HG02938 (cell line): ENCODE data around the gene ARHGDIA.
A peak's percentile ranks its signal among the peaks of the same experiment; 100 is the strongest.

ENCODE experiments used
- ATAC-seq: cut with Tn5 transposase; IDR thresholded peaks from one replicate; pipeline ENCODE4 v1.9.1; 2021; ENCODE audit warnings: mild to moderate bottlenecking, moderate library complexity; ENCODE audit not compliant: unreplicated experiment

The ARHGDIA gene

DNA sequence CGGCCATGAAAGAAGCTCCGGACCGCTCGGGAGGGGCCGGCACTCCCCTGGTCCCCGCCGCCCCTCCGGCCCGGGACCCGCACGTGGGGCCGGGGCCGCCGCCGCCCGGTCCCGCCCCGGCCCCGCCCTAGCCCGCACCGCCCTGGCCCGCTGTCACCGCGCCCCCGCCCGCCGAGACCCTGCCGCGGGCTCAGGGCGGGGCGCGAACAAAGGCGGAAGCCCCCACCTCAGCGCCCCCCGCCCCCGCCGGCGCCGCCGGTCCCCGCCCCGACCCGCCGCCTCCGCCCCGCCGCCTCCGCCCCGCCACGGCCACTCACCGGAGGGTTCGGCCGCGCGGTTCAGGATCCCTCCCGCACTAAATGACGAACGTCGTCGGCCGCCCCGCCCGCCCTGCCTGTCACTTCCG, at the start of gene ARHGDIA:
ARHGDIA (minus strand) TSS at position 357 of the 406 bp plus-strand sequence. CDS start 1,407 bp downstream, outside the sequence.
- ATAC-seq: peak; percentile 44

DNA sequence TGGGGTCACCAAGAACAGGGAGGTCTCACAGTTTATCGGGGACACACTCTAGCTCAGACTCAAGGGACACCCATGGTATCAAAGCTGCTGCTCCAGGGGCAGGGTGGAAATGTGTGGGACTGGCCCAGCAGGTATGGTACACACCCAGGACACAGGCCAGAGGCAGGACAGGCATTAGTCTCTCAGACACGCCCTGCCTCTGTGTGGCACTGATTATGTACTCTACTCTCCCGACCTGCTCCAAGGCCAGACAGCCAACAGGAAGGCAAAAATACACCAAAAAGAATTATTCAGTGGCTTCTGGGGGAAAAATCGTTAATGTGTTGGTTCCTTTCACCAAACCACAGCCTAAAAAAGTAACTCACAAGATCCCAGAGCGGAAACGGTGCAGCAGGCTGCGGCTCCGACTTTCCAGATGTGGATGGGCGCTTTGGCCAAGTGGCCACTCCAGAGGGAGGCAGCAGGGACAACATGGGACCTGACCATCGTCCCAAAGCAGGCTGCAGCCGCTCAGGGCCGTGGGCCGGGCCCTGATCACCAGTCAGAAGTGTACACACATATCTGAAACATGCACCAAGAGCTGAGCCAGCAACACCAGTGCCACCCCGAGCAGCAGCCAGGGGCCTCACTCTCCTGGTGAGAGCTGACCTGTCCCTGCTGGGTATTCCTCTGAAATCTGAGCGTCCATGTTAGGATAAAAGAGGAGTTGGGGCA, 47.9 kb upstream of the ARHGDIA start:
- ATAC-seq: no peak

DNA sequence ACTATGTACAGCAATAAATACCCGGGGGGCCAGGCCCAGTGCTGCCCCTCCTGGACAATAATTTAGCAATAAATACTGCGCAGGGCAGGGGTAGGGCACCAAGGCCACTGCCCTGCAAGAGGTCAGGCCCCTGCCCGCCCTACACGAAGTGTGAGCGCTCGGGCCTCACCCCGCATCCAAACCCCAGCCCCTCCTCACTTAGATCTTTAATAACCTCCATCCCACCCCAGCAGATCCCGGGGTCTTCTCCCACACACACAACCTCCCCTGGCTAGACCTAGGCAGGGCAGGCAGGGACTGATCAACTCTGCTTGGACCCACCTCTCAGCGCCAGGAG, 47.2 kb upstream of the ARHGDIA start:
- peak; percentile 7 for ATAC-seq

DNA sequence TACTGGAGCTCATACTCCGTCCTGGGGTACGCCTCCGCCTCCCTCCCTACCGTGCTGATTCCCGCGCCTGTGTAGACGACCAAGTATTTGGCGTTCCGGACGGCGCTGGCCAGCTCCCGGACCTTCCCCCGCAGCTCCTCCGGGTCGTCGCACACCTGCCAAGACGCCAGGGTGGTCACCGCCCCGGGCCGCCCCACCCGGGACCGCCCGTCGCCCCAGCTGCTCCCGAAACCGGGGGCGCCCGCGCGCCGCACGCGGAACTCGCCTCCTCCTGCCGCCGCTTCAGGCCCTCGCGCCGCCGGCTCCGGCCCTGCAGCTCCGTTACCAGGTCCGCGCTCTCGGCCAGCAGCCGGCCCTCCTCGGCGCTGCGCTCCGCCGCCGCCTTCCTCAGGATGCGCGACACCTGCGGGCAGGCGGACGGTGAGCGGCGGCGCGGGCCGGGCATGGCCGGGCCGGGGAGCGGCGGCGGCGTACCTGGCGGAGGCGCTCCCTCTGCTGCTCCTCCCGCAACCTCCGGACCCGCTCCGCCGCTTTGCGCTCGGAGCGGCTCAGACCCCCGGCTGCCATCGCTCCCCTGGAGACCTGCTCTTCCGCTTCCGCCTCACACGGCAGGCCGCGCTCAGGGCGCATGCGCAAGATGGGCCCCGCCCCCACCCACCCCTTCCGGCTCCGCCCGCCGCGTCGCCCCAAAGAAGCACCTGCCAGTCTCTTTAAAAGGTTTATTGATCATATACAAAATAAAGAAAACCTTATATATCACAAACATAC, 46.6 kb upstream of the ARHGDIA start, which contains the start of gene SIRT7:
SIRT7 (minus strand) TSS at position 612 of the 768 bp plus-strand sequence; CDS start at position 567, 45 bp downstream.
- peak; percentile 64 for ATAC-seq

DNA sequence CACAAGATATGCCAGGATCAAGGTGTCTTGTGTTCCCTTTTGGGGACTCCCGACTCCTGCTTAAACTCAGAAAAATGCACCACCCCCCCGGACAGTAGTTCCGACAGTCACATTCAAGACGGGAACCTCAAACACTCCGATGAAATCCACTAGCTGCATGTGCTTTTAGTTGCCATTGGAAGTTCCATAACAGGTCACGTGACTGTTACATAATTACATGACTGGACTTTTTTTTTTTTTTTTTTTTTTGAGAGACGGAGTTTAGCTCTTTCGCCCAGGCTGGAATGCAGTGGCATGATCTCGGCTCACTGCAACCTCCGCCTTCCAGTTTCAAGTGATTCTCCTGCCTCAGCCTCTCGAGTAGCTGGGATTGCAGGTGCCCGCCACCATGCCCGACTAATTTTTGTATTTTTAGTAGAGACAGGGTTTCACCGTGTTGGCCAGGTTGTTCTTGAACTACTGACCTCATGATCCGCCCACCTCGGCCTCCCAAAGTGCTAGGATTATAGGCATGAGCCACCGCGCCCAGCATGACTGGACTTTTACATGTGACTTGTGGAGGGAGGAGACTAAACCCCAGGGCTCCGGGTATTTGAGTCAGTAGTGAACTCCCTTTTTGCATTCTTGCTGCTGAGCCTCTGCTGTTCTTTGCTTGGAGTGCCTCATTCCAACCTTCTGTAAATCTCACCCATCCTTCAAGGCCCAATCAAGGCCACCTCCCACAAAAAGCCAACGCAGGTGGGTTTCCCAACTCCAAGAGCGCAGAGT, 45.3 kb upstream of the ARHGDIA start:
- ATAC-seq: no peak

DNA sequence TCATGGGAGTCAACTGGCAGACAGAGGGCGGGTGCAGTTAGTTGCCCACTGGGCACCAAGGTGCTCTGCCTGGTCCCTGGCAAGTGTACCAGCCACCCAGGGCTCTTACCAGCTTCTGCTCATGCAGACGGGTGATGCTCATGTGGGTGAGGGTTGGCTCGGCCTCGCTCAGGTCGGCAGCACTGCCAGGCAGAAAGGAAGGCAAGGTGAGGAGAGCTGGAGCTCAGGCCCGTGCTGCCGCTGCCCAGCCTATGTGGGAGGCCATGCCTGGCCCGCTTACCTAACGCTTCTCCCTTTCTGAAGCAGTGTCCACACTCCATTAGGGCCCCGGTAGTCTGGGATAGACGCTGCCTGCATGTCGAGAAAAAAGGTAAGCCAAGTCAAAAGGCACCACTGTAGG, 44.2 kb upstream of the ARHGDIA start:
- no peak for ATAC-seq

DNA sequence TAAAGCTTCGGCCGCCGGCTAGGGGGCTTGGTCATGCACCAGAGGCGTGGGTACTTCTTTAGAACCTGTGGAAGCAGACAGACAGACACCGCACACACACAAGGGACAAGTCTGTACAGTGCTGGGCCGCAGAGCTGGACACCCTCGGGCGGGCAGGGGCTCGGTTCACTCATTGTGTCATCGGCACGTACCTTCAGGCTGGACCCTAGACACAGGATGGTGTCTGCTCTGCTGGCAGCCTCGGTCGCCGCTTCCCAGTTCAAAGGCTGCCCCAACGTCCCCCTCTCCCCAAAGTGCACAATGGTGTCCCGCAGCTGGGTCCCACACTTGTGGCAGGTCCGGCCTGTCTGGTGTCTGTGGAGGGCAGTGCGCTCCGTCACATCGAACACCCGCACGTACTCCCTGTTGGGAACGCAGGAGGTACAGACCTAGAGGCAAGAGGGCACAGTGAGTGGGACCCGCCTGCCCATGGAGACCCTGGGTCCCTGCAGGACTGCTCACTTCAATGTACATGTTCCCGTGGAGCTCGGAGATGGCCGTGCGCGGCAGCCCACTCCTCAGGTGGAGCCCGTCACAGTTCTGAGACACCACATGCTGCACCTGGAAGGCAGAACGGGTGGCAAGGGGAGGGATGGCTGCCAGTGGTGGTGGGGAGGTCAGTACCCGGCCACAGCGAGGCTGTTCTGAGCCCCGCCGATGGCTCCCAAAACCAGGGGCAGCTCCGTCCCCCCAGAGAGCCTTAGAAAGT, 43.1 kb upstream of the ARHGDIA start:
- no peak for ATAC-seq

DNA sequence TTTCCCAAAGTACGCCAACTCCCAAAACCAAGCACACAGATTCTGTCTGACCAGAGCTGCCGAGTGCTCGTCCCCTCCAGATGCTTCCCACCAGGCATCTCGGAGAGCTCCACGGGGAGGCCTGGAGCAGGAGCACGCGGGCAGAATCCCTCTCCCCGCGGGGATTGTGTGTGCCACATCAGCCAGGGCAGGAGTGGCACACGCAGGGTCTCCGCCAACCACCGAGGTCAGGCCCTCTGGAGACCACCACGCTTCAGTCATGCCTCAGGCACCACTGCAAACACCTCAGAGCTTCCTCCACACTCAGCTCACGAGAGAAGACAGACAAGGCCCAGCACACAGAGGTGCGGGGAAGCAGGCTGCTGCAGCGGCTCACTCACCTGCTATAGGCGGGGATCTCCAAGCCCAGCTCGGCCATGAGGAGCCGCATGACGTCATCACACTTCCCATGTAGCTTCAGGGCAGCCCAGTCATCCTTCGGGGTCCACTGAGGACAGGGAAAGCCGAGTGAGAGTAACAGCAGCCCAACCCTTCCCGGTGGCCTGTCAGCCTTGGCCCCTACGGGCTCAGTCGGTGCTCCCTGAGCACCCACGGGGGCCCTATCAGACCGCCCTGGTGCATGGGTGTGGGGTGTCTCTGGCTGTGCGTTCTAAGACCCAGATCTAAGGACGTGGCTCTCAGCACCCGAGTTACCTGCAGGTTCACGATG, 42.4 kb upstream of the ARHGDIA start:
- ATAC-seq: no peak

DNA sequence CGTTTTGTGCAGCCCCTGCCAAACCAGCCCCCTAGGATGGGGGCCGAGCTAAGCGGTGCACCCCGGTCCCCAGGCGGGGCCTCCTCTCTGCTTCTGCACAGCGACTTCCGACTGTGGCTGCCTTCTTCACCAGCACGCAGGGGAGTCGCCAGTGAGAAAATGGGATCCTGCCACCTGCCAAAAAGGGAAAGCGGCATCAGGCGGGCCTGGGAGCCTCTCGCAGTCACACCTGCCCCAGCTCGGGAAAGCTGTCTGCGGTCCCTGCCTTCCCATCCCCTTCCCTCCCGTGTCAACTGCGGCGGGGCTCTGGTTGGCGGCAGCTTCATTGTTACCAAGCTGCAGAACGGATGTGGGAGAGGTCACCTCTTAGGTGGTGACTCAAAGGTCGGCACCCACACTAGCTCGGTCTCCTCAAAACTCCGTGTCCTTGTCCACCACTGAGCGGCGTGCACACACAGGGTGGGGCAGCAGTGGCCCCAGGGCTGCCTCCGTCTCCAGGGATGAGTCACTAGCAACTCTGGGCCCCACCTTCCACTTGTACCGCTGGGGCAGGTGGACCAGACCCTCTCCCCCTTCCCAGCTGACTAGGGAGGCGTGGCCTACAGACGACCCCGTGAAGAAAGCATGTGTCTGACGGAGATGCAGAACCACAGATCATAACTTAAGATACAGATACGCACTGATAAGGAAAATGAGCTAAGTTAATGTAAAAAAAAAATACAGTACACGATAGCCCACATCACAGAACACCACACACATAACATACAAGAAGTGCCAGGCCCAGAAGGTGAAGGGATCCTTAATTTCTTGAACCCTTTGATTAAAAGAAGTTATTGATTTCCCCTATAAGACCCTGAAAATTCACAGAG, 41.5 kb upstream of the ARHGDIA start:
- no peak for ATAC-seq

DNA sequence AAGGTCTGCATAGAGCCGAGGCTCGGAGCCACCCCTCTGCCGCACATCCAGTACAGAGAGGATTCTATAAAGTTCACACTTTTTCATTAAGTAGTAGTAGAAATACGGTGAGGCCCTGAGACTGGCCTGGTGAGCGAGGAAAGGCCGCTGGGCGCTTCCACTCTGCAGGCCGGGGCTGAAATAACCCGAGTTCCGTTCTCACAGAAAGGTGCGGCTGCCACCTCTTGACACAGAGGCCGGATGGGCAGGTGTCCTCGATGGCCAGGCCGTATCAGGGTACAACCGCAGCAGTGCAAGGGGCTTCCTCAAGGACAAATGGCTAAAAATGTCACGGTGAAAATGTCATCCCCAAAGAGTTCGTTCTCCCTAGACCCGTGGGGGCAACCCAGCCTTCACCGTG, 40.8 kb upstream of the ARHGDIA start:
- ATAC-seq: no peak

DNA sequence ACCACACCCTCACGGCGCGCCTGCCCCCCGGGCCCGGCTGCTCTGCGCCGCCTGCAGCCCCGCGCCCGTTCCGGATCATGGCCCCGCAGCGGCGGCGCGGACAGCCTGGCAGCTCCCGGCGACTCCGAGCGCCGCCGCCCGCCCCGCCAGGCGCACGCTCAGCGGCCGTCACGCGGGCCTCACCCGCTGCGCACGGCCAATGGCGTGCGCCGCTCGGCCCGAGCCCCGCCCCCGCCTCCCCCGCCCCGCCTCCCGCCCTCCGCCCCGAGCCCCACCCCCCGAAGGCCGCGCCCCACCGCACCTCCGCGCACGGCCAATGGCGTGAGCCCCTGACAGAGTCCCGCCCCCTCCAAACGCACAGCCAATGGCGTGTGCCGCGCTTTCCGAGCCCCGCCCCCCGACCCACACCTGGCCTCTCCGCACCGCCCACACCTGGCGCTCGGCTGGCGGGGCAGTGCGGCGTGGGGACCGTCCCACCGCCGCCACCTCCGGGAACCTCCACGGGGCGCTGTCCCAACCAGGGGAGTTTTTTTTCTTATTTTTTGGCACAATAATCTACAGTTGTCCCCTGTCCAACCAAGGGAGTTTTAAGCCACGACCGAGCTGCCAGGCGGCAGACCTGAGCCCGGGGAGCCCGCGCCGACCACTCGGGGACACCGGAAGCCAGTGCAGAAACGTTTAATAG, 40.3 kb upstream of the ARHGDIA start, which contains the start of gene PCYT2:
PCYT2 (minus strand) TSS at position 123 of the 685 bp plus-strand sequence; CDS start at position 79, 44 bp downstream.
- ATAC-seq: peak; percentile 59

DNA sequence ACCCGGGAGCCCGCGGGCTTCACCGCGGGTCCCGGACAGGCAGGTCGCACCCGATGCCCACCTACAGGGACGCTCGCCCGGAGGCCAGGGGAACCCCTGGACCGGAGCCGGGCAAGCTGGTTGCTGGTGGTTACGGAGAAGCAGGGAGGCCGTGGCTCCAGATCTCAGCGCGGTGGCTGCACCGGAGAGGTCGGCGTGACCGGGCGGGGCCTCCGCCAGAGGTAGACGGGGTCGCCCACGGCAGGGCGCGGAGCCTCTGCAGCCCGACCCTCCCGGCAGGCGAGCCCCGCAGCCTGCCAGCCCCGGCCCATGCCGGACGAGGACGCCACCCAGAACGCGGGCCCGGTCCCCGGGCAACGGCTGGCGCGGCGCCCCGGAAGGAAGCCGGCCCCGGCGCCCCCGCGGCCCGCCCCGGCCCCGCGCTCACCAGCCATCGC, 39.7 kb upstream of the ARHGDIA start:
- ATAC-seq: peak; percentile 24

DNA sequence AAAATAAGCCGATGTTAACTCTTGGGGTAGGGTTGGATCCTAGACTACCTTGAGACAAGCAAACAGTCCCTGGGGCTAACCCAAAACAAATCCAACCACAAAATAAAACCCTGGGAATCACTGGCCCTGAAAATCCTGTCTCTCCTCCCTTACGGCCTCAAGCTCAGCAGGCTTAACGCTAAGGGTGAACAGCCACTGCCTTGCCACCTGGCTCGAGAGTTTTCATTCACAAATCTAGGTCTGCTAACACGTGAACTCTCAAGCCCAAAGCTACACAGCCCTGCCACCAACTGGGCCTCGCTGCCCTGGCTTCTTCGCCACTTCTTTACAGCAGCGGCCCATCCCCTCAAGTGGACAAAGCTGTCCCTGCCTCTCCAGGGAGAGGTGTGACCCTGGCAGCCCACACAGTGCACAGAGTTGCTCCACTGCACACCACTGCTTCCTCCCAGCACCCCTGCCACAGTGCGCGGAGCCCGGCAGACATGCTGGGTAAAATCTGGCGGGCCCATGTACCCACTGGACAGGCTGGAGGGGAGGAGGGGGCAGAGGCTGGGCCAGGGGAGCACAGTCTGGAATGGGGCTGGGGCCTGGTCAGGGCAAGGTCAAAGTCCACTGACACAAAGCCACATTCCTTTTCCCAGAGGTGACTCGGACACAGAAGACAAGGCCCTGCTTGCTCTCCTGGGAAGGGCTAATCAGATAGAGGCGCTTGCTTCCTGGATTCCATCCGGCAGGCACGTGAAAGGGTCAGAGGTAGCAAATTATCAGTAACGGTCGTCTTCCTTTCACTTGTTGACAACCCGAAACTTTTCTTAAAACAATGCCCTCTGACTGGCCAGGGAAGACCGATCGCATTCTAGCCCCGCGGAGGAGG, 39.1 kb upstream of the ARHGDIA start:
- no peak for ATAC-seq

DNA sequence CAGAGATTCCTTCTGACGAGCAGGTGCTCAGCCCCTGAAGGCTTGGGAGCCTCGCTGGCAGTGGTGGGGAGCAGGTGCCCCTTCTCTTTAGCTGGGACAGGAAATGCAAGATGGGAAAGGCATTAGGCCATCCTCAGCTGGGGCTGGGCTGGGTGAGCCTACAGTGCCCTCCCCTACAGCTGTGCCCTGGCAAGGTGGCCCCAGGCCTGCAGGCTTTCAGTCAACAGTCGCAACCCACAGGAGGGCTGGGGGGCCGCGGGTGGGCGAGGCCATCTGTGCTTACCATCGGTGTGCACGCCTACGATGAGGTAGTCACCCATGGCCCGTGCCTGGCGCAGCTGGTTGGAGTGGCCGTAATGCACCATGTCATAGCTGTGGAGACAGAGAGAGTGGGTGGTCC, 38.1 kb upstream of the ARHGDIA start:
- ATAC-seq: no peak

DNA sequence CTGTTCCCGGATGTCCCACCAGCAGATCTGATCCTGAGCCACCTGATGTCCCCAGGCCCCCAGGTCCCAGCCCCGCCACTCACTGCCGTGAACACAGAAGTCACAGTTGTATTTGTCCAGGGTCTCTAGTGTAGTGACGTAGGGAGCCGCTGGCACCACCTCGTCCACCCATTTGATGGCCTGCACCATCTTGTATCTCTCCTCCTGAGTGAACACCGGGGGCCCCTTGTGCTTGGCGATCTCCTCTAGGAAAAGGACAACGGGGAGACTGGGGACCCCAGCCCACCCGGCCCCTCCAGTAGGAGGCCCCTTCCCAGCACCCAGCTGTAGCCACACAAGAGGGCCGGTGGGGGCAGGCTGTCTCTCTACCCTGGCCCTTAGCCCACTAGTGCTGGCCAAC, 37.7 kb upstream of the ARHGDIA start:
- no peak for ATAC-seq

DNA sequence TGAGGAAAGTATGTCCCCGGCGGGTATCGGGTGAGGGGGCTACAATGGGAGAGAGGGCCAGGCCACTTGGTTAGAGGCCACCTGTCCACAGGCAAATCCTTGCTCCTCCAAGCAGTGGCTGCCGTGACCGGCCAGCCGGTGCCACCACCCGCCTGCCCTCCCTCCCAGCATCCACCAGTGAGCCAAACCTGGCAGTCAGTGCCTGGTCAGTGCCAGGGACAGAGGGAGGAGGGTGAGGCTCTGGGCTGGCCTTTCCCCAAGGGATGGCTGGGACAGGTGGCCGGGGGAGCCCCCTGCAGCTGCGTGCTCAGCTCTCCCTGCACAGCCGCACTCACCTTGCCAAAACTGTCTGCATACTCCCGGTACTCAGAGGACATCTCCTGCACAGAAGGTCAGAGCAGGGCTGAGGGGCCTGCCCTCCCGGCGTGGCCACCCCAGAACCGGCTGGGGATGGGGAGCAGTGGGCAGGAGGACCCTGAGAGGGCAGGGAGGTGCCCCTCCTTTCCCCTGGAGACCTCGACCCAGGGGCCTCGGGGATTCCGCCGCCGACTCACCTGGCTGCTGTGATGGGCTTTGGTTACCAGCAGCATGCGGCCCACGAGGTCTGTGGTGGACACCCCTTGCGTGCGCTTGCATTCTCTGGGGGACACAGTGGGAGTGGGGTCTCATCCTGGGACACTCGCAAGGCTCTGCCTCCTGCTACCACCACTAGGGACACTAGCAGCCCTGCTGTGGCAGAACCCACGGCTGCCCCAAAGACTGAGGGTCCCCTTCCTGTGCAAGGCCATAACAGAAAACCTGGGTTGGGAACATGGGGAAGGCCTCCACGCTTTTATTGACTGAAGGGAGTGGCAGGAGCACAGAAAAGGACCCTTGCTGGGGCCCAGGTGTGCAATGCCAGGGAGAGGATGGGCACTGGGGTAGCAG, 36.3 kb upstream of the ARHGDIA start:
- no peak for ATAC-seq
